PFSK-1 (cell line): ENCODE results near the gene CEP112.

Experiments used
- FOXP2 ChIP-seq: optimal IDR thresholded peaks from 2 replicates; pipeline ENCODE3; 2011; ENCODE audit warnings: borderline replicate concordance, control low read depth, inconsistent platforms; ENCODE audit not compliant: insufficient read depth; ENCODE audit errors: extremely low read length, extremely low read depth
- POLR2AphosphoS5 ChIP-seq: IDR thresholded peaks from 2 replicates; pipeline ENCODE4 v1.6.1; 2012; ENCODE audit warnings: low read depth, mild to moderate bottlenecking, control low read depth, low read length, moderate library complexity
- REST ChIP-seq, 2 experiments: IDR thresholded peaks; 2 replicates each; pipeline versions ENCODE4 v1.6.1 to v1.8.0; 2011 to 2012; ENCODE audit warnings: low read depth in 2 of 2, low read length in 2 of 2, control low read depth in 1 of 2, inconsistent platforms in 1 of 2, mild to moderate bottlenecking in 1 of 2, moderate library complexity in 1 of 2; ENCODE audit not compliant: insufficient read depth in 1 of 2
- SIN3A ChIP-seq: IDR thresholded peaks from 2 replicates; pipeline ENCODE4 v1.6.1; 2012; ENCODE audit warnings: mild to moderate bottlenecking, low read length, moderate library complexity, borderline replicate concordance; ENCODE audit not compliant: insufficient read depth

GRCh38 chr17:65797101-65797500 lies 394.8 kb downstream of the CEP112 start:
- TF ChIP-seq REST (IDR thresholded peaks at IDR 0.05; ENCODE audit: insufficient read depth in 1 of 2, low read depth in 2 of 2, low read length in 2 of 2) (no peak), POLR2AphosphoS5 (no peak), SIN3A (no peak), FOXP2 (no peak)
